Endothelial cell of umbilical vein (primary cell): ENCODE measurements around the gene ZNF699. TPM values are rescaled to one million over a fixed set of nuclear protein-coding genes. Genes with fewer than 3 reads are reported as not detected.

Experiments
- BruUV-seq: library from RNA; stranded (reverse); fragments of 400-500 nt; replicated peaks from 2 replicates; lab custom pipeline; 2021; lab: Mats Ljungman, UMichigan
- CTCF ChIA-PET: fragments of 300-600, 350-600 bp; sonication (Branson Sonifier 250); formaldehyde crosslinking; loops from one replicate; lab custom pipeline; 2021; ENCODE audit warnings: antibody characterized with exemption, inconsistent platforms; lab: Charles Lee
- POLR2A ChIA-PET: fragments of 300-600, 350-600 bp; sonication (Branson Sonifier 250); formaldehyde crosslinking; loops from one replicate; lab custom pipeline; 2021; ENCODE audit warnings: antibody characterized with exemption, inconsistent platforms; lab: Charles Lee
- DNase-seq: peaks from one replicate; pipeline ENCODE4 v3.0.0-alpha.2; 2011; ENCODE audit warnings: low read depth, low spot score
- FAIRE-seq: peaks from 2 replicates; lab custom pipeline; 2011; peaks lifted over from hg19 to GRCh38; lab: Jason Lieb, UNC
- H2AFZ ChIP-seq: 2 replicates; pipeline ENCODE4 v1.6.0; 2012; ENCODE audit warnings: low read depth, low read length, control low read depth, inconsistent platforms
- H3K27ac ChIP-seq: 2 replicates; pipeline ENCODE4 v1.5.1; 2011; ENCODE audit warnings: low read depth, mild to moderate bottlenecking, control low read depth, low read length, moderate library complexity; ENCODE audit not compliant: insufficient read depth
- H3K27me3 ChIP-seq, 2 experiments: 2 replicates each; pipeline versions ENCODE4 v1.6.0 to v1.6.1; 2011; ENCODE audit warnings: low read length in 2 of 2, mixed read lengths in 1 of 2; ENCODE audit not compliant: control insufficient read depth in 2 of 2, insufficient read depth in 2 of 2
- H3K36me3 ChIP-seq, 2 experiments: 2 replicates in 1 of 2; 3 replicates in 1 of 2; pipeline ENCODE4 v1.5.1; 2011; ENCODE audit warnings: low read length in 2 of 2, mild to moderate bottlenecking in 1 of 2, moderate library complexity in 1 of 2; ENCODE audit not compliant: control insufficient read depth in 2 of 2, insufficient read depth in 2 of 2; ENCODE audit errors: extremely low read depth in 1 of 2
- H3K4me1 ChIP-seq: 3 replicates; pipeline ENCODE4 v1.5.1; 2011; ENCODE audit warnings: mild to moderate bottlenecking, low read length; ENCODE audit not compliant: control insufficient read depth, insufficient read depth; ENCODE audit errors: extremely low read depth
- H3K4me2 ChIP-seq: 2 replicates; pipeline ENCODE4 v1.6.1; 2011; ENCODE audit warnings: low read length, control low read depth, mixed read lengths; ENCODE audit not compliant: insufficient read depth
- H3K4me3 ChIP-seq, 3 experiments: fragments of 200-600 bp in 1 of 3; sonication (generic), shearing (Covaris generic) in 1 of 3; replicated peaks in 1 of 3; 2 replicates each; pipeline ENCODE4 v1.5.1; 2011 to 2016; ENCODE audit warnings: control low read depth in 3 of 3, low read length in 3 of 3, mild to moderate bottlenecking in 2 of 3, inconsistent platforms in 1 of 3, low read depth in 1 of 3, moderate library complexity in 1 of 3; ENCODE audit not compliant: insufficient read depth in 1 of 3
- H3K79me2 ChIP-seq: 2 replicates; pipeline ENCODE4 v1.6.0; 2012; ENCODE audit warnings: low read length, inconsistent platforms; ENCODE audit not compliant: control insufficient read depth, insufficient read depth
- H3K9ac ChIP-seq: replicated peaks from 2 replicates; pipeline ENCODE3; 2011; ENCODE audit warnings: low read length, control low read depth; ENCODE audit not compliant: insufficient read depth; ENCODE audit errors: extremely low read depth
- H3K9me1 ChIP-seq: replicated peaks from 3 replicates; pipeline ENCODE4 v1.6.0; 2011; ENCODE audit warnings: mild to moderate bottlenecking, low read length; ENCODE audit not compliant: control insufficient read depth, insufficient read depth; ENCODE audit errors: extremely low read depth
- H3K9me3 ChIP-seq: replicated peaks from 2 replicates; pipeline ENCODE4 v1.5.1; 2012; ENCODE audit warnings: low read length, inconsistent platforms; ENCODE audit not compliant: control insufficient read depth, insufficient read depth
- H4K20me1 ChIP-seq: replicated peaks from 2 replicates; pipeline ENCODE3; 2011; ENCODE audit warnings: mild to moderate bottlenecking, low read length; ENCODE audit not compliant: control insufficient read depth, insufficient read depth; ENCODE audit errors: extremely low read depth
- CTCF ChIP-seq, 2 donors: IDR thresholded peaks; 1 replicate in 1 of 2; 2 replicates in 1 of 2; pipeline ENCODE4 v1.5.1; 2011; ENCODE audit warnings: low read length in 2 of 2, mild to moderate bottlenecking in 2 of 2, moderate library complexity in 2 of 2, control low read depth in 1 of 2, inconsistent platforms in 1 of 2, low read depth in 1 of 2; ENCODE audit not compliant: insufficient read depth in 1 of 2; ENCODE audit errors: extremely low read depth in 1 of 2
- EZH2 ChIP-seq: IDR thresholded peaks from 2 replicates; pipeline ENCODE4 v1.6.1; 2012; ENCODE audit warnings: borderline replicate concordance, low read depth, mild to moderate bottlenecking, moderate library complexity, low read length, inconsistent platforms; ENCODE audit not compliant: severe bottlenecking
- FOS ChIP-seq: IDR thresholded peaks from 2 replicates; pipeline ENCODE4 v1.6.1; 2011; ENCODE audit warnings: mild to moderate bottlenecking, low read length, moderate library complexity, borderline replicate concordance; ENCODE audit not compliant: insufficient read depth
- GATA2 ChIP-seq: IDR thresholded peaks from 2 replicates; pipeline ENCODE4 v1.7.0; 2011; ENCODE audit warnings: low read depth, mild to moderate bottlenecking, moderate library complexity, mixed read lengths, low read length; ENCODE audit not compliant: insufficient read length, insufficient read depth
- JUN ChIP-seq: IDR thresholded peaks from 2 replicates; pipeline ENCODE4 v1.6.1; 2011; ENCODE audit warnings: borderline replicate concordance, low read depth; ENCODE audit not compliant: insufficient read length, insufficient read depth
- MYC ChIP-seq: IDR thresholded peaks from one replicate; pipeline ENCODE4 v1.6.1; 2011; ENCODE audit warnings: mild to moderate bottlenecking, low read depth, low read length
- POLR2A ChIP-seq: IDR thresholded peaks from 2 replicates; pipeline ENCODE4 v1.6.1; 2012; ENCODE audit warnings: low read depth, mild to moderate bottlenecking, control low read depth, low read length
- POLR2AphosphoS5 ChIP-seq: IDR thresholded peaks from 2 replicates; pipeline ENCODE4 v1.6.1; 2012; ENCODE audit warnings: low read depth, mild to moderate bottlenecking, control low read depth, low read length, moderate library complexity; ENCODE audit not compliant: insufficient read depth
- dilution Hi-C: fragments of 300-500 bp; cut with MboI; formaldehyde crosslinking; loops from one replicate; pipeline ENCODE4 v1.15.0; 2019; ENCODE audit warnings: low sequenced_read_pairs; ENCODE audit not compliant: extremely low pct_ligation_motif_present
- intact Hi-C: fragments of 100-400 bp; cut with micrococcal nuclease; formaldehyde crosslinking; loops from one replicate; pipeline ENCODE4 v1.10.0; 2022
- polyA plus RNA-seq, 4 experiments: library from polyadenylated mRNA; depleted of rRNA in 3 of 4; stranded (reverse) in 3 of 4; unstranded in 1 of 4; fragments of >200 nt; gene quantifications; 2 replicates each; pipeline versions ENCODE4 v1.2.1 to v1.2.3, GENCODE V29; 2011 to 2012; ENCODE audit warnings: missing spikeins in 1 of 4
- total RNA-seq: library from RNA; stranded (reverse); gene quantifications from 2 replicates; pipeline ENCODE4 v1.2.3, GENCODE V29; 2021
- TF ChIP-seq, protein P1 (sequence below): IDR thresholded peaks from 2 replicates; pipeline ENCODE4 v1.6.1; 2011; ENCODE audit not compliant: insufficient read depth, insufficient read length

ZNF699 gene
- total and polyA plus RNA-seq, 2 donors (not counting 3 experiments of a cell fraction or from before 2014, with no cell fraction given): 0.59 to 4.7 TPM

DNA sequence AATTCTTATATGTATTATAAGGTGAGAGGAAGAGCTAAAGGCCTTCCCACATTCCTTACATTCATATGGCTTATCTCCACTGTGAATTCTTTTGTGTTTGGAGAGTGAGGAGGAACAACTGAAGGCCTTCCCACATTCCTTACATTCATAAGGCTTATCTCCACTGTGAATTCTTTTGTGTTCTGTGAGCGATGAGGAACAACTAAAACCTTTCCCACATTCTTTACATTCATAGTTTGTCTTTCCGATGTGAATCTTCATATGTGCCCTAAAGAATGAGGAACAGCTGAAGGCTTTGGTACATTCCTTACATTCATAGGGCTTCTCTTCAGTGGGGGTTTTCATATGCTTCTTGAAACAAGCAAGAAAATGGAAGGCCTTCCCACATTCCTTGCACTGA, 13.3 kb downstream of the ZNF699 start:
- Histone ChIP-seq H2AFZ (no peak overlapping the region), H3K4me1 (no peaks in the 10 kb centered on the region), H3K79me2 (no peaks in the 10 kb centered on the region), H3K36me3 (peaks cover 4 to 15% of the 10 kb centered on the region in 2 experiments), H4K20me1 (no peaks in the 10 kb centered on the region), H3K27ac (no peak overlapping the region), H3K4me3 (no peak overlapping the region), H3K9ac (no peak overlapping the region), H3K9me3 (peaks cover 20% of the 10 kb centered on the region), H3K4me2 (no peak overlapping the region), H3K9me1 (no peaks in the 10 kb centered on the region), H3K27me3 (no peaks in the 10 kb centered on the region)
- POLR2A ChIA-PET: no interaction called here
- CTCF ChIA-PET: no interaction called here
- FAIRE-seq (no peak), DNase-seq (no peak)
- TF ChIP-seq POLR2AphosphoS5 (no peak), GATA2 (no peak), POLR2A (no peak), MYC (no peak), EZH2 (no peak), CTCF (IDR thresholded peaks at IDR 0.05; ENCODE audit: extremely low read depth in 1 of 2, insufficient read depth in 1 of 2, low read depth in 1 of 2, low read length in 2 of 2) (no peak), FOS (no peak), JUN (no peak)
- TF ChIP-seq, protein P1, sequence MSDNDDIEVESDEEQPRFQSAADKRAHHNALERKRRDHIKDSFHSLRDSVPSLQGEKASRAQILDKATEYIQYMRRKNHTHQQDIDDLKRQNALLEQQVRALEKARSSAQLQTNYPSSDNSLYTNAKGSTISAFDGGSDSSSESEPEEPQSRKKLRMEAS: no peak
- no TSS peak for BruUV-seq
- dilution Hi-C loops (no loop called here), intact Hi-C loops (no loop called here)
